Astrocyte (in vitro differentiated cells and primary cell): Measurements from ENCODE around the gene PGLYRP4.

ENCODE experiments used
- CTCF ChIP-seq: IDR thresholded peaks from 2 replicates; pipeline ENCODE4 v1.5.1; 2011; ENCODE audit warnings: low read depth, mild to moderate bottlenecking, inconsistent platforms, low read length, moderate library complexity; ENCODE audit not compliant: insufficient read depth
- EZH2 ChIP-seq: IDR thresholded peaks from 2 replicates; pipeline ENCODE4 v1.6.1; 2012; ENCODE audit warnings: mild to moderate bottlenecking, low read length, inconsistent platforms; ENCODE audit not compliant: insufficient read depth

- no peak for TF ChIP-seq CTCF
- no peak for TF ChIP-seq EZH2
These were observed 26.9 kb upstream of the PGLYRP4 start, which contains the start of gene S100A12 for GRCh38 chr1:153375511-153375910.
